Measurements from ENCODE around the gene BCDIN3D. TPM values are rescaled to one million over a fixed set of nuclear protein-coding genes. Genes with fewer than 3 reads are reported as not detected.
A peak's percentile ranks its signal among the peaks of the same experiment; 100 is the strongest.

Gene BCDIN3D
- total RNA-seq, 1 donor from 2014 or later, result 5.4 TPM

DNA sequence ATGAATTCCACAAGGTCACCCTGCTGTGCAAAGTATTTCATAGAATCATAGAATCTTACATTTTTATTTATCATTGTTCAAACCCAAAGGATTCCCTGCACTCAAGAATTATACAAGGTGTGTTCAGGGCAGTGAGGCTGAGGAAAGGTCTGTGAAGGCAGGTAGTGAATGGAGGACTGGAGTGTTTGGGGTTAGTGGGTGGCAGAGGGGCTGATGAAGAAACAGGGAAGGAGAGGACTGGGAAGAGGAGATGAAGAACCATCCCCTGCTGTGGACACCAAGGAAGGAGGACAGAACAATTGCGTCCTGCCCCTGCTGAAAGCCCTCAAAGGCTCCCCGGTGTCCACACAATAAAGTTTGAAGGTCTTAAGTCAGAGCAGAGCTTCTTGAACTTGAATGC, 10.8 kb upstream of the BCDIN3D start:
- DNase-seq (ENCODE audit: low read depth), result no peak
- TF ChIP-seq, protein P1, sequence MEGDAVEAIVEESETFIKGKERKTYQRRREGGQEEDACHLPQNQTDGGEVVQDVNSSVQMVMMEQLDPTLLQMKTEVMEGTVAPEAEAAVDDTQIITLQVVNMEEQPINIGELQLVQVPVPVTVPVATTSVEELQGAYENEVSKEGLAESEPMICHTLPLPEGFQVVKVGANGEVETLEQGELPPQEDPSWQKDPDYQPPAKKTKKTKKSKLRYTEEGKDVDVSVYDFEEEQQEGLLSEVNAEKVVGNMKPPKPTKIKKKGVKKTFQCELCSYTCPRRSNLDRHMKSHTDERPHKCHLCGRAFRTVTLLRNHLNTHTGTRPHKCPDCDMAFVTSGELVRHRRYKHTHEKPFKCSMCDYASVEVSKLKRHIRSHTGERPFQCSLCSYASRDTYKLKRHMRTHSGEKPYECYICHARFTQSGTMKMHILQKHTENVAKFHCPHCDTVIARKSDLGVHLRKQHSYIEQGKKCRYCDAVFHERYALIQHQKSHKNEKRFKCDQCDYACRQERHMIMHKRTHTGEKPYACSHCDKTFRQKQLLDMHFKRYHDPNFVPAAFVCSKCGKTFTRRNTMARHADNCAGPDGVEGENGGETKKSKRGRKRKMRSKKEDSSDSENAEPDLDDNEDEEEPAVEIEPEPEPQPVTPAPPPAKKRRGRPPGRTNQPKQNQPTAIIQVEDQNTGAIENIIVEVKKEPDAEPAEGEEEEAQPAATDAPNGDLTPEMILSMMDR (IDR thresholded peaks at IDR 0.05; ENCODE audit: insufficient read depth, low read length, poor library complexity, severe bottlenecking), result no peak
- H3K4me3 ChIP-seq (ENCODE audit: low read depth, low read length), result no peak overlapping the region
- no peaks in the 10 kb centered on the region for H3K27me3 ChIP-seq (ENCODE audit: control insufficient read depth, insufficient read depth, low read length)
- no peaks in the 10 kb centered on the region for H3K36me3 ChIP-seq (ENCODE audit: control insufficient read depth, insufficient read depth, low read length)

DNA sequence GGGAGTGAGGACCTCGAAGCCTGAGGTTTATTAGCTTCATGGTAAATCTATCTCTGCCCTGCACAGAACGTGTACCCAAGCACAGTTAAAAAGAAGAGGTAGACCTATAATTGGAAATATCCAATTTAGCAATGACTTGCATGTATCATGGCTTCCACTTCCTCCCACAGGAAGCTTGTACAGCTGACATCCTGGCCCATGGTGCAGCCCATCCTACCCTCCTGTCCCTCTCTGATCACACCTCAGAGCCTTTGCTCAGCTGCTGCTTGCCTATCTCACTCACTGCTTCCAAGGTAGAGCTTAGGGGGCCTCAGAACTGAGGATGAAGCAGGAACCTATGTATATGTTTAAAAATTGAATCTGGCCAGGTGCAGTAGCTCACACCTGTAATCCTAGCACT, 4.3 kb upstream of the BCDIN3D start:
- no peaks in the 10 kb centered on the region for H3K36me3 ChIP-seq (ENCODE audit: control insufficient read depth, insufficient read depth, low read length)
- peaks cover 2% of the 10 kb centered on the region for H3K27me3 ChIP-seq (ENCODE audit: control insufficient read depth, insufficient read depth, low read length)
- TF ChIP-seq, protein P1 (IDR thresholded peaks at IDR 0.05; ENCODE audit: insufficient read depth, low read length, poor library complexity, severe bottlenecking), result no peak
- DNase-seq (ENCODE audit: low read depth), result no peak
- no peak overlapping the region for H3K4me3 ChIP-seq (ENCODE audit: low read depth, low read length)

DNA sequence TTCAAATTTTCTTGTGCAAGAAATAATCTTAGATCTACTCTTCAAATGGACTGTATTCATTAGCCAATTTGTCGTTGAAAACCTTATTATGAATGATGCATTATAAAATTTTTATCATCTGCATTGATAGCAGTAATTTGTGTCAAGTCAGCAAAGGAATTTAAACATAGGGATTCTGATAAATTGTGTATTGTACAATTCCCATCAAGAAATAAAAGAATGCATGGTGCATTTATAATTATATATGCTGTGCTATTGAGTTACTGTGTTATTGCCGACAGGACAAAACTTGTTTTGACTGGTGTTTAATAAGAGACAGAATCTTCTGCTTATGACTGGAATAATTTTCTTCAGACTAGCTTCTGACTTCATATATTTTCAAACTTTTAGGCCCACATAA, 3.1 kb upstream of the BCDIN3D start:
- TF ChIP-seq, protein P1 (IDR thresholded peaks at IDR 0.05; ENCODE audit: insufficient read depth, low read length, poor library complexity, severe bottlenecking), result no peak
- DNase-seq (ENCODE audit: low read depth), result no peak
- Histone ChIP-seq H3K36me3 (ENCODE audit: control insufficient read depth, insufficient read depth, low read length) (no peaks in the 10 kb centered on the region), H3K4me3 (ENCODE audit: low read depth, low read length) (no peak overlapping the region), H3K27me3 (ENCODE audit: control insufficient read depth, insufficient read depth, low read length) (peaks cover 2% of the 10 kb centered on the region)

DNA sequence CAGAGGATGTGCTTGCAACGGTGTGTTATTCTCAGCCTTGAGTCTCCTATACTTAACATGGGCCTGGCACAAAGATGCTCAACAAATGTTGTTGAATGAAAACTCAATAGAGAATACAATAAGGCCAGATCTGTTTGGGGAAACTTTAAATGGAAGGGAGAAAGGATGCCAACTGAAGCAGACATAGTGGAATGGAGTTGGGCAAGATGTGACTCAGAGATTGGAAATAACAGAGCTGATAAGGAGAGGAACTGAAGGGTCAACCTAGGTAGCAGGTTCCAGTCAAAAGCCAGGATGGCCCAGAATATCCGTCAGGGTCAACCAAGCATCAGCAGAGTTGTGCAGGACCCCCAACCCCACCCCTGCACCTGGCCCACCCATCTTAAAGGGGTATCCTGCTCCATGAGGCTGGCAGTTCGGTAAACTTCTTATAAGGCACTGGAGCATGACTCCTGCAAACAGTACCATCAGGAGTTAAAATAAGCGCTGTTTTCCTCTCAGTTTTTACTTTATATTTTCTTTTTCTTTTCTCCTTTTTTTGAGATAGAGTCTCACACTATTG, 1.1 kb upstream of the BCDIN3D start:
- no peaks in the 10 kb centered on the region for H3K36me3 ChIP-seq (ENCODE audit: control insufficient read depth, insufficient read depth, low read length)
- TF ChIP-seq, protein P1 (IDR thresholded peaks at IDR 0.05; ENCODE audit: insufficient read depth, low read length, poor library complexity, severe bottlenecking), result no peak
- no peak for DNase-seq (ENCODE audit: low read depth)
- H3K4me3 ChIP-seq (ENCODE audit: low read depth, low read length), result no peak overlapping the region
- peaks cover 2% of the 10 kb centered on the region for H3K27me3 ChIP-seq (ENCODE audit: control insufficient read depth, insufficient read depth, low read length)

DNA sequence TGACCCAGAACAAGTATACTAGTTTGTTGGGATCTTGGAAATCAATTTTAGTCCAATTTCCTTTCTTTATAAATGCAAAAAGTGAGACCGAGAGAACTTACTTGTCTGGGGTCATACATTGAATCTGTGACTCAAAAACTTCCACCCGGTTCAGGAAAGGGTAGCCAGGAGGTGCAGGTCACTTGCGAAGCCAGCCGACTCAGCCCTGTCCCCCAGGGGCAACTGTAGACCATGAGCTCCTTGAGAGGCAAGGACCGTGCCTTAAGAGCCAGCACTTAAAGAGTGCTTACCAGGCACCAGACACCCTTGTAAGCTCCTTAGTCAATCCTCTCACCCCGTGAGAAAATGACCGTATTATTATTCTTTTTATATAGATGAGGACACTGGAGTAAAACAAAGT, 505 bp upstream of the BCDIN3D start:
- peak overlapping the region; percentile 56 for H3K4me3 ChIP-seq (ENCODE audit: low read depth, low read length)
- DNase-seq (ENCODE audit: low read depth), result no peak

More for the DNA sequence above, 505 bp upstream of the BCDIN3D start:
- TF ChIP-seq, protein P1 (IDR thresholded peaks at IDR 0.05; ENCODE audit: insufficient read depth, low read length, poor library complexity, severe bottlenecking), result no peak
- H3K36me3 ChIP-seq (ENCODE audit: control insufficient read depth, insufficient read depth, low read length), result no peaks in the 10 kb centered on the region
- H3K27me3 ChIP-seq (ENCODE audit: control insufficient read depth, insufficient read depth, low read length), result peaks cover 2% of the 10 kb centered on the region
